SK-N-SH treated with all-trans-retinoic acid at 6 μM for 48 hours (cell line): Measurements from ENCODE around the gene ETS1.

Experiments
- ATAC-seq: fragments of 200-7000 bp; cut with Tn5 transposase; 3 replicates; pipeline ENCODE4 v1.9.1; 2020; ENCODE audit warnings: mild to moderate bottlenecking, moderate library complexity
- ARNTL ChIP-seq: fragments of 450-650 bp; formaldehyde crosslinking; IDR thresholded peaks from 2 replicates; pipeline ENCODE4 v1.5.0; 2020; ENCODE audit warnings: low read depth, mild to moderate bottlenecking, moderate library complexity, borderline replicate concordance
- CREB5 ChIP-seq: fragments of 250-450 bp; sonication (Bioruptor Pico); IDR thresholded peaks from 2 replicates; pipeline ENCODE4 v1.5.1; 2020; ENCODE audit warnings: low read depth, mild to moderate bottlenecking, moderate library complexity
- CSDC2 ChIP-seq: fragments of 250-450 bp; sonication (Bioruptor Pico); IDR thresholded peaks from 2 replicates; pipeline ENCODE4 v1.5.0; 2020; ENCODE audit warnings: mild to moderate bottlenecking, moderate library complexity
- CSRNP3 ChIP-seq: fragments of 250-450 bp; sonication (Bioruptor Pico); IDR thresholded peaks from 2 replicates; pipeline ENCODE4 v1.5.1; 2021; ENCODE audit warnings: mild to moderate bottlenecking, moderate library complexity
- ESRRG ChIP-seq: fragments of 250-450 bp; sonication (Bioruptor Pico); IDR thresholded peaks from 2 replicates; pipeline ENCODE4 v1.6.1; 2021; ENCODE audit warnings: mild to moderate bottlenecking
- GLIS3 ChIP-seq: fragments of 250-450 bp; sonication (Bioruptor Pico); IDR thresholded peaks from 2 replicates; pipeline ENCODE4 v1.5.0; 2020; ENCODE audit warnings: mild to moderate bottlenecking, moderate library complexity
- ISL1 ChIP-seq: fragments of 250-450 bp; sonication (Bioruptor Pico); IDR thresholded peaks from 2 replicates; pipeline ENCODE4 v2.1.2; 2022; ENCODE audit warnings: mild to moderate bottlenecking, moderate library complexity
- OSR1 ChIP-seq: fragments of 250-450 bp; sonication (Bioruptor Pico); IDR thresholded peaks from 2 replicates; pipeline ENCODE4 v1.8.0; 2022; ENCODE audit warnings: moderate library complexity, mild to moderate bottlenecking, inconsistent platforms
- PATZ1 ChIP-seq: fragments of 250-450 bp; sonication (Bioruptor Pico); IDR thresholded peaks from 2 replicates; pipeline ENCODE4 v1.8.0; 2020; ENCODE audit warnings: mild to moderate bottlenecking, moderate library complexity, borderline replicate concordance
- POU6F1 ChIP-seq: fragments of 250-450 bp; sonication (Bioruptor Pico); IDR thresholded peaks from 2 replicates; pipeline ENCODE4 v1.8.0; 2021; ENCODE audit warnings: low read depth, mild to moderate bottlenecking, moderate library complexity, borderline replicate concordance
- PPARA ChIP-seq: fragments of 250-450 bp; sonication (Bioruptor Pico); IDR thresholded peaks from 2 replicates; pipeline ENCODE4 v1.5.0; 2020; ENCODE audit warnings: mild to moderate bottlenecking, borderline replicate concordance
- RARB ChIP-seq: fragments of 250-450 bp; sonication (Bioruptor Pico); IDR thresholded peaks from 2 replicates; pipeline ENCODE4 v1.8.0; 2021; ENCODE audit warnings: mild to moderate bottlenecking, moderate library complexity
- TCF4 ChIP-seq: fragments of 250-450 bp; sonication (Bioruptor Pico); IDR thresholded peaks from 2 replicates; pipeline ENCODE4 v1.8.0; 2021; ENCODE audit warnings: mild to moderate bottlenecking, moderate library complexity, borderline replicate concordance
- TOX ChIP-seq: fragments of 250-450 bp; sonication (Bioruptor Pico); IDR thresholded peaks from 2 replicates; pipeline ENCODE4 v1.8.0; 2021; ENCODE audit warnings: mild to moderate bottlenecking, moderate library complexity, borderline replicate concordance
- TSHZ2 ChIP-seq: fragments of 250-450 bp; sonication (Bioruptor Pico); IDR thresholded peaks from 2 replicates; pipeline ENCODE4 v1.5.0; 2020; ENCODE audit warnings: mild to moderate bottlenecking, moderate library complexity
- ZC3H10 ChIP-seq: fragments of 250-450 bp; sonication (Bioruptor Pico); IDR thresholded peaks from 2 replicates; pipeline ENCODE4 v1.5.1; 2021; ENCODE audit warnings: mild to moderate bottlenecking, moderate library complexity
- ZFP3 ChIP-seq: fragments of 250-450 bp; sonication (Bioruptor Pico); IDR thresholded peaks from 2 replicates; pipeline ENCODE4 v1.5.0; 2020; ENCODE audit warnings: mild to moderate bottlenecking, moderate library complexity
- ZFP30 ChIP-seq: fragments of 450-650 bp; formaldehyde crosslinking; IDR thresholded peaks from 2 replicates; pipeline ENCODE4 v1.5.0; 2022; ENCODE audit warnings: mild to moderate bottlenecking, moderate library complexity
- ZNF565 ChIP-seq: fragments of 450-650 bp; formaldehyde crosslinking; conservative IDR thresholded peaks from 2 replicates; pipeline ENCODE4 v1.5.0; 2020; ENCODE audit warnings: low read depth, mild to moderate bottlenecking, moderate library complexity
- ZNF70 ChIP-seq: fragments of 450-650 bp; formaldehyde crosslinking; IDR thresholded peaks from 2 replicates; pipeline ENCODE4 v1.5.0; 2020; ENCODE audit warnings: mild to moderate bottlenecking, moderate library complexity
- ZNF8 ChIP-seq: fragments of 450-650 bp; formaldehyde crosslinking; IDR thresholded peaks from 2 replicates; pipeline ENCODE4 v1.5.0; 2020; ENCODE audit warnings: mild to moderate bottlenecking, moderate library complexity

Gene ETS1

GRCh38 chr11:128453444-128454336, 133.7 kb downstream of the ETS1 start:
- ATAC-seq: peak; percentile 66
- TF ChIP-seq ZNF8 (CRISPR knock-in tag) (no peak), TOX (no peak), ZC3H10 (CRISPR knock-in tag) (no peak), GLIS3 (CRISPR knock-in tag) (no peak), TCF4 (CRISPR knock-in tag) (no peak), CSRNP3 (CRISPR knock-in tag) (no peak), RARB (CRISPR knock-in tag) (no peak), CREB5 (no peak), ZNF565 (CRISPR knock-in tag) (no peak), ESRRG (no peak), TSHZ2 (no peak), ISL1 (CRISPR knock-in tag) (no peak), PPARA (no peak), ZFP3 (CRISPR knock-in tag) (no peak), OSR1 (CRISPR knock-in tag) (no peak), ZFP30 (no peak), PATZ1 (CRISPR knock-in tag) (no peak)

GRCh38 chr11:128451652-128452470, 135.5 kb downstream of the ETS1 start:
- no peak for ATAC-seq
- TF ChIP-seq ZNF70 (CRISPR knock-in tag) (no peak), ARNTL (CRISPR knock-in tag) (no peak), ZNF565 (CRISPR knock-in tag) (no peak), POU6F1 (CRISPR knock-in tag) (no peak), TCF4 (CRISPR knock-in tag) (no peak), PPARA (no peak), ZNF8 (CRISPR knock-in tag) (no peak), RARB (CRISPR knock-in tag) (no peak), CSDC2 (no peak)
